ENCODE measurements around the gene TNIK. TPM values are rescaled to one million over a fixed set of nuclear protein-coding genes. Genes with fewer than 3 reads are reported as not detected.

TNIK gene
- total RNA-seq, 1 donor from 2014 or later, result 38.1 TPM

DNA sequence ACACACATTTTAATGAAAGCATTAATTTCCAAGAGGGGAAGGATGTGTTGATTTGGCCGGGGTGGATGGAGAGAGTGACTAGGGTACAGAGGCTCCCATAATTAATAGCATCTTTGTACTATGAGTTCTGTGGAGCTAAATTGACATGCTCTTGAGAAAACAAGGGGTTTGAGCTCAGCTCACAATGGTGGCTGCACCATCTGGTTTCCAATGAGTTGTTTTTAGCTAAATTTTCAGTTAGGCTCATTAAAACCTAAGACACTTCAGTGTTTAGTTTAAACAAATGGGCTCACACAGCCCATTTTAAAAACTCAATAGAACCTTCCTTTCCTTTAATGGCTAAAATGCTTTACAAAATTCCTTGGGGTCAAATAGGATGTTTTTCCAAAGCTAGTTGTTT is 199.7 kb downstream of the TNIK start:
- Mint-ChIP-seq H3K36me3 (peaks cover 3% of the 10 kb centered on the region), H3K9me3 (no peaks in the 10 kb centered on the region), H3K27me3 (peaks cover 25% of the 10 kb centered on the region), H3K4me1 (ENCODE audit: unreplicated experiment) (peaks cover 8% of the 10 kb centered on the region), H3K4me3 (no peak overlapping the region), H3K27ac (no peak overlapping the region)
- TF ChIP-seq CTCF (conservative IDR thresholded peaks at IDR 0.05), result no peak
- no peak for DNase-seq (ENCODE audit: extremely low spot score, unreplicated experiment)

GRCh38 chr3:171258316-171258715 is 201.9 kb downstream of the TNIK start:
- DNase-seq (ENCODE audit: extremely low spot score, unreplicated experiment), result no peak
- peaks cover 38% of the 10 kb centered on the region for H3K27me3 Mint-ChIP-seq
- H3K9me3 Mint-ChIP-seq, result no peaks in the 10 kb centered on the region
- peaks cover 3% of the 10 kb centered on the region for H3K36me3 Mint-ChIP-seq
- no peak for TF ChIP-seq CTCF (conservative IDR thresholded peaks at IDR 0.05)
- no peak overlapping the region for H3K27ac Mint-ChIP-seq
- no peak overlapping the region for H3K4me3 Mint-ChIP-seq
- H3K4me1 Mint-ChIP-seq (ENCODE audit: unreplicated experiment), result peaks cover 14% of the 10 kb centered on the region

DNA sequence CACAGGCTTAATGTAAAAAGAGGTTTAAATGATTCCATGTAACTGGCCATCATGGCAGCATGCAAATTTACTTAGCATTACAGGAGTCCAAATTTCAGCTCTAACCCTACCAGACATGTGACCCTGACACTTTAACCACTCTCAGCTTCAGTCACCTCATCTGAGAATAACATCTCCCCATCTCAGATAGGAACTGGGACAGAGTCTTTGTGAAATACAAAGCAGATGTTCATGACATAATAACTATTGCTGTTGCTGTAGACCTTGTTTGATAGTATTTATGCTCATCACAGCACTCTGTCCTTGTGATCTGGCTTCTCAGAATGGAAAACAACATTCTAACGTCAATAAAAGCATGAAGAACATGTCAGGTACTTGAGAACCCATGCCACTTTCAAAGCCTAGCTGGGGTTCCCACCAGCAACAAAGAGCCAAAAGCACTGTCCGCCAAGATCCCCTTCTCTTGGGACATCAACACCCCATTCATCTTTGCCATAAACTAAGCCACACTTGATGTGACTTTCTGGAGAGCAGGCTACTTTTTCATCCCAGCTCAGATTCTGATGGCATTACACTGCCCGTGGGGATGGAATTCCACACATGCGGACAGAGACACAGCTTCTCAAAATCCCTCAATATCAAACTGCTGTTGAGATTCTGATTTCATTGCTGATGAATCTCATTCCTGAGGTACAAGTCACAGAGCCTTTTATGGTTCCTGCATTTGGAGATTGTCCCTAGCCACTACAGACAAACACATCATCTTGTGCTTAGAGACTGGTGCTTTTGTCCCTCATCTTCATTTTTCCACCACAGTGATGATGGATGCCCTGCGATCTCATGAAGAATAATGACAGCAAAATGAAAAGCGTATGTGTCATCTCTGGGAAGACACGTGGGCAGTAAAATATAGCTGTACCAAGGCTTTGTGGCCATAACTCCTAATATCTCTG is 202.7 kb downstream of the TNIK start:
- peaks cover 14% of the 10 kb centered on the region for H3K4me1 Mint-ChIP-seq (ENCODE audit: unreplicated experiment)
- TF ChIP-seq CTCF (conservative IDR thresholded peaks at IDR 0.05), result no peak
- peaks cover 3% of the 10 kb centered on the region for H3K36me3 Mint-ChIP-seq
- H3K27ac Mint-ChIP-seq, result no peak overlapping the region
- H3K9me3 Mint-ChIP-seq, result no peaks in the 10 kb centered on the region
- no peak overlapping the region for H3K4me3 Mint-ChIP-seq
- DNase-seq (ENCODE audit: extremely low spot score, unreplicated experiment), result no peak
- peaks cover 41% of the 10 kb centered on the region for H3K27me3 Mint-ChIP-seq

DNA sequence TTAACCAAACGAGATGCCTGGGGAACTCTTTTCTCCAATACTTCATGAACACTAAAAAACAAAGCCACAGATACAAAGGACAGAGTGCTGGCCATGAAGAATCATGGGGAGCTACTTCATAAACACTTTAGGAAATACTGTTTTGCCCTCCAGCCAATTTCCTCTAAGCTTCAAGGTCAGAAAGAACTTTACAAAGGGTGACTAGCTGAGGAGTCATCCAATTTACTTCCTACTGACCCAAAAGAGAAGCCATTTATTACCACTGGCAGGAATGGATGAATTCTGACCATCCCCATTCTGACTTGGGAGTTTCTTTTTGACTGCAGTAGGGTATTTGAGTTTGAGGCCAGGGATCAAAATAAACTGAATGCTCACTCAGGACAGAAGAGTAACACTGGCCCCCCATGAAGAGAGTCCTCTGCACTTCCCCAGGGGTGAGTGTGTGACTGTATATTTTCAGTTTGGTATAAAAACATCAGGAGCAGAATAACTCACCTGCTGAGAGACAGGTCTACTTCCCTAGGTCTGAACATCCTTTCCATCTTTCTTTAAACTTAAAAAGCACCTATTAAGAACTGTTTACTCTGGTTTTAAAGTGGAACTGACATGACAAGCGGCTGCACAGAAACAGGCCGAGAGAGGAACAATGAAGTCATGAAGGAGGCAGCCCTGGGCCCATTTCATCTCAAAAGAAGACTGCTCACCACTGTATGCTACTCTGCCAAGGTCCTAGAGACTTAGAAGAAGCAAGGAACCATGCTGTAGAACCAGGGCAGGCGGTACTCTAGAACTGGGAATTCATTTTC is 203.6 kb downstream of the TNIK start:
- no peak for TF ChIP-seq CTCF (conservative IDR thresholded peaks at IDR 0.05)
- Mint-ChIP-seq H3K4me3 (no peak overlapping the region), H3K27ac (no peak overlapping the region), H3K27me3 (peaks cover 43% of the 10 kb centered on the region), H3K36me3 (peaks cover 3% of the 10 kb centered on the region), H3K9me3 (no peaks in the 10 kb centered on the region), H3K4me1 (ENCODE audit: unreplicated experiment) (peaks cover 13% of the 10 kb centered on the region)
- DNase-seq (ENCODE audit: extremely low spot score, unreplicated experiment), result no peak

DNA sequence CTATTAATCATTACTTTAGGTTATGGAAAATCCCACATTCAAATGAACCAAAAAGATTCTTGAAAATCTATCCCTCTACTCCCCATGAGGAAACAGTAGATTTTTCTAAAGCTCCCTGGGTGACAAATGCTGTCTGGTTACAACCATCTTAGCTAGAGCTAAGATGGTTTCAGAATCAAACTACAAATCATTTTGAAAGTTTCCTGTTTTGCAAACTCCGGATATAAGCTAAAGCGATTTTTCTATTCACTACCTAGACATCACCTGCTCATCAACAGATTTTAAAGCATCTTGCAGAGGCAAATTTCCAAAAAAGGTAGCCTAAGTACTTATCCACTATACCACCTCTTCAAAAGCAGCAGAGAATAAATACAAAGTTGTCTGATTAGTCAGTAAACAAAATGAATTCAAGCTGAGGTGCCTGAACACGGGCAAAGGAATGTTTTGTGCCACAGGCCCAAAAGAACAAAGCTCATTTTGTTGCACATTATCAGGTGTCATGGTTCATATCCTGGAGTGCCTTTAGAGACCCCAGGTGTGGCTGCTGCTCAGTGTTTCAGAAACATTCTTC is 204.9 kb downstream of the TNIK start:
- Mint-ChIP-seq H3K27ac (no peak overlapping the region), H3K36me3 (no peaks in the 10 kb centered on the region), H3K27me3 (peaks cover 36% of the 10 kb centered on the region), H3K9me3 (no peaks in the 10 kb centered on the region), H3K4me3 (no peak overlapping the region), H3K4me1 (ENCODE audit: unreplicated experiment) (peaks cover 11% of the 10 kb centered on the region)
- no peak for DNase-seq (ENCODE audit: extremely low spot score, unreplicated experiment)
- no peak for TF ChIP-seq CTCF (conservative IDR thresholded peaks at IDR 0.05)
